ENCODE data around the gene MTMR3.

DNA sequence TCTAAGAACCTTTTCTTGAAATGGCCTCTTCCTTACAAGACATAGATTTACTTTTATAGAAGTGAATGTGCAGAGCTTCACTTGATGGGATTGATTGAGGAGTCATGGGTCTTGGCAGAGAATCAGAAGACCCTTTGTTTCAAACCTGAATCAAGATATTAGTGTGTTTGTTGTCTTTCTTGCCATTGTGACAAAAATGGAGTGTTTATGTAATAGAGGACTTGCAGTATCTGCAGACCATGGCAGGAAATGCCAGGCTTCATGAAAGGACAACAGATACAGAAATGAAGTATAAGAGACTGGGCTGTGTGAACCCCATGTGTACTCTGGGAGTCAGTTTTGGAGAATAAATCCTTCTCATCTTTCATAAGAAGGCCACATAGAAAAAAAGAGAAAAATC lies 124.4 kb downstream of the MTMR3 start:
- TF ChIP-seq POLR2A (IDR thresholded peaks at IDR 0.05; ENCODE audit: borderline replicate concordance, extremely low read depth, insufficient read depth, insufficient read length) (no peak), RAD21 (IDR thresholded peaks at IDR 0.05; ENCODE audit: low read depth) (no peak), POLR2AphosphoS5 (IDR thresholded peaks at IDR 0.05; ENCODE audit: low read depth, low read length) (no peak), EGR1 (IDR thresholded peaks at IDR 0.05; ENCODE audit: low read depth) (no peak), EZH2 (IDR thresholded peaks at IDR 0.05) (no peak), CEBPB (IDR thresholded peaks at IDR 0.05; ENCODE audit: low read depth) (no peak), ZNF274 (IDR thresholded peaks at IDR 0.05; ENCODE audit: low read depth, low read length) (no peak), EZH2phosphoT487 (IDR thresholded peaks at IDR 0.05; ENCODE audit: borderline replicate concordance) (no peak), FOSL1 (IDR thresholded peaks at IDR 0.05; ENCODE audit: low read depth) (no peak), JUND (IDR thresholded peaks at IDR 0.05) (no peak), SP1 (IDR thresholded peaks at IDR 0.05; ENCODE audit: low read depth) (no peak), YY1 (IDR thresholded peaks at IDR 0.05; ENCODE audit: extremely low read depth, insufficient replicate concordance, low read depth, low read length) (no peak)
- TF ChIP-seq, protein P1, sequence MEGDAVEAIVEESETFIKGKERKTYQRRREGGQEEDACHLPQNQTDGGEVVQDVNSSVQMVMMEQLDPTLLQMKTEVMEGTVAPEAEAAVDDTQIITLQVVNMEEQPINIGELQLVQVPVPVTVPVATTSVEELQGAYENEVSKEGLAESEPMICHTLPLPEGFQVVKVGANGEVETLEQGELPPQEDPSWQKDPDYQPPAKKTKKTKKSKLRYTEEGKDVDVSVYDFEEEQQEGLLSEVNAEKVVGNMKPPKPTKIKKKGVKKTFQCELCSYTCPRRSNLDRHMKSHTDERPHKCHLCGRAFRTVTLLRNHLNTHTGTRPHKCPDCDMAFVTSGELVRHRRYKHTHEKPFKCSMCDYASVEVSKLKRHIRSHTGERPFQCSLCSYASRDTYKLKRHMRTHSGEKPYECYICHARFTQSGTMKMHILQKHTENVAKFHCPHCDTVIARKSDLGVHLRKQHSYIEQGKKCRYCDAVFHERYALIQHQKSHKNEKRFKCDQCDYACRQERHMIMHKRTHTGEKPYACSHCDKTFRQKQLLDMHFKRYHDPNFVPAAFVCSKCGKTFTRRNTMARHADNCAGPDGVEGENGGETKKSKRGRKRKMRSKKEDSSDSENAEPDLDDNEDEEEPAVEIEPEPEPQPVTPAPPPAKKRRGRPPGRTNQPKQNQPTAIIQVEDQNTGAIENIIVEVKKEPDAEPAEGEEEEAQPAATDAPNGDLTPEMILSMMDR (IDR thresholded peaks at IDR 0.05 in 2 of 3, conservative IDR thresholded peaks at IDR 0.05 in 1 of 3; ENCODE audit: borderline replicate concordance in 1 of 3, insufficient read depth in 1 of 3, low read depth in 2 of 3, low read length in 2 of 3), result no peak
- TF ChIP-seq, protein P2, sequence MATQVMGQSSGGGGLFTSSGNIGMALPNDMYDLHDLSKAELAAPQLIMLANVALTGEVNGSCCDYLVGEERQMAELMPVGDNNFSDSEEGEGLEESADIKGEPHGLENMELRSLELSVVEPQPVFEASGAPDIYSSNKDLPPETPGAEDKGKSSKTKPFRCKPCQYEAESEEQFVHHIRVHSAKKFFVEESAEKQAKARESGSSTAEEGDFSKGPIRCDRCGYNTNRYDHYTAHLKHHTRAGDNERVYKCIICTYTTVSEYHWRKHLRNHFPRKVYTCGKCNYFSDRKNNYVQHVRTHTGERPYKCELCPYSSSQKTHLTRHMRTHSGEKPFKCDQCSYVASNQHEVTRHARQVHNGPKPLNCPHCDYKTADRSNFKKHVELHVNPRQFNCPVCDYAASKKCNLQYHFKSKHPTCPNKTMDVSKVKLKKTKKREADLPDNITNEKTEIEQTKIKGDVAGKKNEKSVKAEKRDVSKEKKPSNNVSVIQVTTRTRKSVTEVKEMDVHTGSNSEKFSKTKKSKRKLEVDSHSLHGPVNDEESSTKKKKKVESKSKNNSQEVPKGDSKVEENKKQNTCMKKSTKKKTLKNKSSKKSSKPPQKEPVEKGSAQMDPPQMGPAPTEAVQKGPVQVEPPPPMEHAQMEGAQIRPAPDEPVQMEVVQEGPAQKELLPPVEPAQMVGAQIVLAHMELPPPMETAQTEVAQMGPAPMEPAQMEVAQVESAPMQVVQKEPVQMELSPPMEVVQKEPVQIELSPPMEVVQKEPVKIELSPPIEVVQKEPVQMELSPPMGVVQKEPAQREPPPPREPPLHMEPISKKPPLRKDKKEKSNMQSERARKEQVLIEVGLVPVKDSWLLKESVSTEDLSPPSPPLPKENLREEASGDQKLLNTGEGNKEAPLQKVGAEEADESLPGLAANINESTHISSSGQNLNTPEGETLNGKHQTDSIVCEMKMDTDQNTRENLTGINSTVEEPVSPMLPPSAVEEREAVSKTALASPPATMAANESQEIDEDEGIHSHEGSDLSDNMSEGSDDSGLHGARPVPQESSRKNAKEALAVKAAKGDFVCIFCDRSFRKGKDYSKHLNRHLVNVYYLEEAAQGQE (IDR thresholded peaks at IDR 0.05; ENCODE audit: low read depth), result no peak

Data from HCT116 (cell line).